Measurements from ENCODE around the gene NFATC2.
"Not testable (repeated sequence)": the region's sequence is repeated elsewhere in the genome, so short reads cannot be mapped to it uniquely, and the experiment has no call there.

Gene NFATC2

DNA sequence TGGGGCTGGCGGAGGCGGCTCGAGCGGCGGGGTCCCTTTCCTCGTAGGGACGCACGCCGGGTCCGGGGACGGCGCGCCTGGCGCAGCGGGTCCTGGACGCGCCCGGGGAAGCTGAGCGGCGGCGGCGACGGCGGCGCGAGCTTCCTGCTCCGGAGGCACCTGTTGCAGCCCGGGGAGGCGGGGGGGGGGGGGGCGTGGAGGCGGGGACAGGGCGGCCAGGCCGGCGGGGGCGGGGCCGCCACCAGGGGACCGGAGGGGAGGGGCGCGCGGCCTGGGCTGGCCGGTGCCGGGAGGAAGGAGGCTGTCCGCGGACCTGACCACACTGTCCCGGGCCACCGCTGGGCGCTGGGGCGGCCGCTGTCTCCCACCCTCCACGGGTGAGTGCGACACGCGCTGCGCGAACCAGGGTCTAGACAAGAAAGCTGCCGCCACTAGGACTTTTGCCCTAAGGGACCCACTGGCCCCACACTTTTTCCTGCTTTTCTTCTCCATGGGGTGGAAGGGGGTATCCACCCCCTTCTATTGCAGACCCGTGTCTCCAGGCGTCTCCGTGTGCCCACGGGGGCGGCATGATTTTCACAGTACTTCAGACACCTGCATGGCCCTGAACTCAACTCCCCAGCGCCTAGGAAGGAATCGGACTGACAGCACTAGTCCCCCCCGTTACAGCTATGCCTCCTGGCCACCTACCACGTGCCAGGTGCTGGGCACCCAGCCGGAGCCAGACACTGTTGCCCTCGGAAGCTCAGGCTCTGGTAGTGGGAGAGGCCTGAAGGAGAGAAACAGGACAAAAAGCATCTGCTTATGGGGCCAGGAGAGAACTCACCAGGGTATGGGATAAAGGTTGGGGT, at the start of gene NFATC2:
TSS of gene NFATC2 (minus strand) at position 149 of the 851 bp plus-strand sequence. CDS start 220 bp downstream, outside the sequence.
- DNase-seq: peak; percentile 24

DNA sequence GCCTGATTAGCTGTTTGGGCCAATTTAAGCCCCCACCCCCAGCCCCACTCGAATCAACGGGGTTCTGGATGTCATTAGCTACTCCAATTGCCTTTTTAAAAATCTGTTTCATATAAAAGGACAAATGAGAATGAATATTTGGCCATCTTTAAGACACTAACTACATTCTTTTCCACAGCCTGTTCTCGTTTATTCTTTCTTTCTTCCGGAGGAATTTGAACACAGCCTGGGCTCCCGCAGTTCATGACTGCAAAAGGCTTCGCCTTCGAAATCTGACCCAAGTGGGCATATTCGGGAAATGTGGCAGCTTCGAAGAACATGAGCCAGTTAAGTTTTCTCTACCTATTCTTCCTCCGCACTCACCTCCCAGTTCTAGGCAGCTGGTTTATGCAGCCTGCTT, 49.4 kb upstream of the NFATC2 start:
- no peak for DNase-seq

DNA sequence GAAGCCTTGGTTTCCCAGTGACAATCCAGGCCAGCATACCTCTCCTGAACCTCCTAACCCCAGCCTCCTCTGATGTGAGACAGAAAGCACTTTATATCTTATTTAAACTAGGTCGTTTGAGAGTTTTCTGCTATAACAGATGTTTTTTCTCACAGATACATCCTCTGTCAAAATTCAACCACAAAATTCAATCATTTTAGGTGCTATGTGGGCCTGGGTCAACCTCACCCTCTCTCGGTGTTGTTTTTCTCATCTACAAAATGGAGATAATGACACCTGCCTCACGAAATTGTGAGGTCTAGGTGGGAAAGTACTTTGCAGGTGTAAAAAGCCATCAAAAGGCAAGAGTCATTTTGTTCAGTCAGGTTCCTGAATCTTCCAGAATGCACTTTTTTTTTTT, 46.2 kb upstream of the NFATC2 start:
- no peak for DNase-seq

DNA sequence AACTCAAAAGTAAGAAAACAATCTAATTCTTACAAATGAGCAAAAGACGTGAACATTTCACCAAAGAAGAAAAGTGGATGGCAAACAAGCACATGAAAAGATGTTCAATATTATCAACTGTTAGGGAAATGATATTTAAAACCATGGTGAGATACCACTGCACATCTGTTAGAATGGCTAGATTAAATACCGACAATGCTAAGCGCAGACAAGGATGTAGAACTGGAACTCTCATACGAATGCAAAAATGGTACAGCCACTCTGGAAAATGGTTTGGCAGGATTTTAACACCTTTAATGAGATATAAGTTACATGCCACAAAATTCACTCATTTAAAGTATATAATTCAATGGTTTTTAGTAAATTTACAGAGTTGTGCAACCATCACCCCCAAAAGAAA, 44.6 kb upstream of the NFATC2 start:
- no peak for DNase-seq

DNA sequence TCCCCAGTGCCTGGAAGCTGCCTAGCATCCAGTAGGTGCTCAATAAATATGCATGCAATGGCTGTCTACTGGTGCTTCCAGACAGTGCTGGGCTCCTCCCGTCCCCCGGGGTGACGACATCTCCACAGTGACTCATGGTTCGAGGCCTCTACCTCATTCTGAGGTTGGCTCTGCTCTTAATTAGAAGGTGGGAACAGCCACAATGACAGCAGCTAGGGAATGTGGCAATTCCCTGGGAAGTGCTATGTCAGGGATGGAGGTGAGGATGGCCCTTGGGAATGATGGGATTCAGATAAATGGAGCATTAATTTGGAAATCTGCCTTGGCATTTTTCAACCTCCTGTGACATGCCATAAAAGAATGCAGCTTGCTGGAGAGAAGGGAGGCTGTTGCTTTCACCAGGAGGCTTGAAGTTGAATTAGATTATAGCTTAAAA, 43.5 kb upstream of the NFATC2 start:
- no peak for DNase-seq

DNA sequence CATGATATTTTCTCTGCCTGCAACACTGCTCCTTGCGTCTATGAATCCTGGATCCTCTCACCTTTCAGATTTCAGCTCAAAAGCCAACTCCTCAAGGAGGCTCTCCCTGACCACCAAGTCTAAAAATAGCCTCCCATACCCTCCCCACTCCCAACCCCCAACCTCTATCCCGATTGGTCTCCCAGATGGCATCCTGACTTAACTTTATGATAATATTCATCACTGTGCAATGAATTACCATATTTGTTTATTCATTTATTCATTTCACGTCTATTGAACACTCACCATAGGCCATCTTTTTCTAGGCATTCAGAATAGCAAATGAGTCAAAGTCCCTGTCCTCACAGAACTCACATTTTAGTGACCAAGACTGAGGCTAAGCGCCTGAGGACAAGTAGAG, 42.6 kb upstream of the NFATC2 start:
- DNase-seq: no peak

DNA sequence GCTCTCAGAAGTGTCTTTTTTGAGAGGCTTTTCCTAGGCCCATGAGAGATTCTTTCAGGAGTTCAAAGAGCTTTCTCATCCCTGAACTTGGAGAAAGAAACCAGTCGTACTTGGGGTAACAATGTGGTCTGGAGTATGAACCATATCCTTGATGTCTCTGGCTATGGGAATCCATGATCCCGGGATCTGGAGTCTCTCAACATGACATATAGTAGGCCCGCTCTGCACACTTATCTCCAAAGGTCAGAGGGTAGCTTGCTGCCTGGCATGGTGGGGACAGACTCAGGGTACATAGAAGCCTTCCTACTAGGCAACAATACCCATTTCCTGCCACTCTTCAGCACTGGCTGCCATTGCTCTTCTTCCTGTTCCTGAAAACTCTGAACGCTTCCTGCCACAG, 42.2 kb upstream of the NFATC2 start:
- no peak for DNase-seq

DNA sequence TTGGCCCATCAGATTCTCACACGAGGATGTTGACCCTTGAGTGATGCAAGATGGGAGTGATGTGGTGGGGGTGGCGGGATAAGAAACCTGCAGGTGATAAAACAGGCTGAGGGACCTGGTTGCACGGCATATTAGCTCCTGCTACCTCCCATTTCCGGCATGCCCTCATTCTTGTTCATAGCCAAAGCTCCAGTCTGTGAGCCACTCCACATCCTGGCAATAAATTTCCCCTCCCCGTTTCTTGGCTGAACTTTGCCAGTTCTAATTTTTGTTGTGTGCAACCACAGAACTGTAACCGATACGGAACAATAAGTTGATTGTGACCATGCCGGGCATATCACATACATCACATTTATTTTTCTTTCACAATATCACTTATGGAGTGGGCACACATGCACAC, 41.6 kb upstream of the NFATC2 start:
- no peak for DNase-seq

DNA sequence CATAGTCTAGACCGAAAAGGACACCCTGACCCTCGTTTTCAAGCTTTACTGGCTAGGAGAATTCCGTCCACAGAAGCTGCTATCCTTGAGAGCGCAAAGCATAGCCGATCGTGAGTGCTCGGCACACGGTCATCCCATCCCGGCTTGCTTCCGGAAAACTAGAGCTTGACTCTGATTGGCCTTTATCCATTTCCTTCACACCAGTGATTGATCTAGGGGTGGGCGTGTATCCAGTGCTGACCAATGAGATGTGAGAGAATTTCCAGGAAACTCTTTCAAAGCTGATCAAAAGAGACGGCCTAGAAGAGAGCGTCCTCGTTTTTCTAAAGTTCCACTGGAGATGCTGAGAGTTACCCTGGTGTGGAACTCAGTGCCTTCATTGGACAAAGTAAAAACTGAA, 41.0 kb upstream of the NFATC2 start:
- DNase-seq: peak; percentile 12

DNA sequence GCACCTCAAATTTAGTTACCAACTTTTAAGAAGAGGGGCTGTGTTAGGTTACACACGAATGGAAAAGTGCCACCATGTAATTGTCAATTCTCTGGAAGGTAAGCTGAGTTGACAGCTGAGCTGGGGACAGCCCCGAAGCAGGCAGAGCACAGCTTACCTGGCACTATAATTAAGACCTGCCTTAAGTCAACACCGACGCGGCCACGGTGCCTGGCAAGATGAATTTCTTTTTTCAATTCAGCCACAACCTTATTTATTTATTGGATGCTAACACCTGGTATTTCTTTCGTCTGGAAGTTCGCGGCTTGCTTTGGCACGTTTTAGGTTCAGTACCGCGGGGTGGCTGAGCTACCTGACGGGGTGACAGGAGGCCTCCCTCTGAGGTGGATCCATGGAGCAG, 40.6 kb upstream of the NFATC2 start:
- DNase-seq: no peak

DNA sequence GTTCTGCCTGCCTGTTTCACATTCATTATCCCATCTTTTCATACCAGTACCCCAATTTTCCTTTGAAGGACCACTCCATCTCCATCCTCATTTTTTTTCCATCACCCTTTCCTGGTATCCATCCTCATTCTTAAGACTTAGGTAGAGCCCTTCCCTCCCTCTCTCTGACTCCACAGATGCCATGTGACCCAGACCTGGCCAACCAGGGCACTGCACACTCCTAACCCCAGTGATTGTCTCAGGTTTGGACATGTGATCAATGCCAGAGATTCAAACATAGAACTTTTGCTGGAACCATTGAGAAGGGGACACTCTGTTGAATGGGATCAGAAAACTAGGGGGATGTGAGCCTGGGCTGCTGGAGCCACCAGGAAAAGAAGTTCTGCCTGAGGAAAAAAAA, 39.1 kb upstream of the NFATC2 start:
- no peak for DNase-seq

DNA sequence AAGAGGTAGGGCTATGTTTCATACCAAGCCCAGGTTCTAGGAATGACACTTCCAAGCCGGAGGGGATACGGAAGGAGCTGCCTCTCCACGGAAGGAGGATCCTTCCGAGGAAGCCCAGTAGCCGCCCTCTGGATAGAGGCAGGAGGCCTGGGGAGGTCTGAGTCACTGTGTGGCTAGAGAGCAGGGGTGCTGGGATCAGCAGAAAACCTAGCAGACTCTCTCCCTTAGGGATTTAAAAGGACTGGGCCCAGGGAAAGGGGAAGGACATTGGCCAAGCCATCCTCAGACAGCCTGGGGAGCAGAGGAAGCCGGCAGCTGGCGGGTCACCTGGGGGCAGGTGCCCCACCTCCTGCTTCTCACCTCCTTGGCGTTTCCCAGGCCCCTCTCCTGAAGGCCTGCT, 36.6 kb upstream of the NFATC2 start:
- no peak for DNase-seq

DNA sequence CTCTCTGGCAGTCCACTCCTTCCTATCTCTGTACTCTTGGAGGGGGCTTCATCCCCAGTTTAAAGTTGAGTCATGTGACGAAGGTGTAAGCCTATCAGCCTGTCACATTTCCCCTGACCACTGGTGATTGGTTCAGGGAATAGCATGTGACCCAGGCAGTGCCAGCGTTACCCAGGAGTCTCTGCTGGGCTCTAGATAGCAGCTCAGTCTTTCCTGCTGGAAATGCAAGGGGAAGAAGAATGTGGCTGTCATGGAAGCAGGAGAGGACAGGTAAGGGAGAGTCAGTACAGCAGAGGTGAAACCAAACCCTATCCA, 35.6 kb upstream of the NFATC2 start:
- DNase-seq: no peak

DNA sequence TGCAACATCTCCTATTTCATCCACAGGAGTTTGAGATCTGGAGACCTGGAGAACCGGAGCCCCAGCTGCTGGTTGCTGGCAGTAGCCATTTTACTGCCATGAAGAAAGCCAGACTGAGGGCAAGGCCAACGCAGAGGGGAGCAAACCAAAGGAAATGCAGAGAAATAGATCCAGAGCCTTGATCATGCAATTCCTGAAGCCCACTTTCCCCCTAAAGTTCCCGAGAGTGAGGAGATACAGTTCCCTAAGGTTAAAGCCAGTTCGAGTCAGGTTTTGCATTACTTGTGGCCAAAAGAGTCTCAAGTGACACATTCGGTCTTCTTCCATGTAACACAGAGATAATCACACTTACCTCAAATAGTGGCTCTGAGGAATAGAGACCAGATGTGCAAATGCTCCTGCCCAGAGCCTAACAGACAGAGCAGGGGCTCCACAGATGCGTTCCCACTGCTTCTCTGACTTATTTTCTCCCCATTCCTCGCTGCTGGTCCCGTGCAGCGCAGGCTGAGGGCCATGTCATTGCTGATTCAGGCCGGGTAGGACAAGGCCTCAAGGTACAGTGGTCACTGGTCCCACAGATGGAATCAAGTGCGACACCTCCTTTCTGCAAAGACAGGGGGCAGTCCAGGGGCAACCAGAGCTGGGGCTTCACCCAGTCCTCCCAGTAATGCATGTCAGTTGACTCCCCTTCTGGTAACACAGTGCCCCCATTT, 35.1 kb upstream of the NFATC2 start:
- DNase-seq: no peak

DNA sequence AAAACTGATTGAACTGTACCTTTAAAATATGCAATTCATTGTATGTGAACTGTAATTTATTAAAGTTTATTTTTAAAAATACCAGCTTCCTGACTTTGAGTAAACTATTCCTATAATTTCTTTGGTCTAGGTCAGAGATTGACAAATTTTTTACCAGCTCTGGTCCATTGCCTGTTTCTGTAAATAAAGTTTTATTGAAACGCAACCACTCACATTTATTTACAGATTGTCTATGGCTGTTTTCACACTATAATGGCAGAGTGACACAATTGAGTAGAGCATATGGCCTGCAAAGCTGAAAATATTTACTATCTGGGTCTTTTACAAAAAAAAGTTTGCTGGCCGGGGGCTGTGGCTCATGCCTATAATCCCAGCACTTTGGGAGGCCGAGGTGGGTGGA, 33.0 kb upstream of the NFATC2 start:
- no peak for DNase-seq

DNA sequence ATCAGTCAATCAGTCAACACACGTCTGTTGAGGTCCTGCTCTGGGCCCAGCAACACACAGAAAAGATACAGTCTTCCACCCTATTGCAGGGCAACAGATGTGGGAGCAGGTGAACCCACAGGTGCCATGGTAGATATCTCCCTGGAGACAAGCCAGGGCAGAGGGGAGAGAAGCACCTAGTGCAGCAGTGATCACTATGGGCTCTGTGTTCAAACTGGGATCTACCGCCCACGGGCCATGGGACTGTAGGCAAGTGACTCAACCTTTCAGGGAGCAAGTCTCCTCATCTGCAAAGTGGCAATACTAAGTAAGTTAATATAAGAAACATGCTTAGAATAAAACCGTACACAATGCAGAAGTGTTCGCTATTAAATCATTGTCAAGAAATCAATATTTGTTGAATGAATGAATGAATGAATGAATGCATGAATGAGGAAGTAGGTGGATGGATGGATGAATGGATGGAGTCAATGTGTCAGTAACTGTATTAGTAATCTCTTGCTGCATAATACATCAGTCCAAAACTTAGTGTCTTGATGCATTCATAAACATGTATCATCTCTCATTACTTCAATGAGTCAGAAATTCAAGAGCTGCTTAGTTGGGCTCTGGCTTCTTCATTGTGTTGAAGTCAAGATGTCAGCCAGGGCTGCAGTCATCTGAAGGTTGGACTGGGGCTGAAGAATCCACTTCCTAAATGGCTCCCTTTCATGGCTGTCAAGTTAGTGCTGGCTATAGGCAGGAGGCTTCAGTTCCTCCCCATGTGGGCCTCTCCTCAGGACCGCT, 31.9 kb upstream of the NFATC2 start:
- DNase-seq: no peak

DNA sequence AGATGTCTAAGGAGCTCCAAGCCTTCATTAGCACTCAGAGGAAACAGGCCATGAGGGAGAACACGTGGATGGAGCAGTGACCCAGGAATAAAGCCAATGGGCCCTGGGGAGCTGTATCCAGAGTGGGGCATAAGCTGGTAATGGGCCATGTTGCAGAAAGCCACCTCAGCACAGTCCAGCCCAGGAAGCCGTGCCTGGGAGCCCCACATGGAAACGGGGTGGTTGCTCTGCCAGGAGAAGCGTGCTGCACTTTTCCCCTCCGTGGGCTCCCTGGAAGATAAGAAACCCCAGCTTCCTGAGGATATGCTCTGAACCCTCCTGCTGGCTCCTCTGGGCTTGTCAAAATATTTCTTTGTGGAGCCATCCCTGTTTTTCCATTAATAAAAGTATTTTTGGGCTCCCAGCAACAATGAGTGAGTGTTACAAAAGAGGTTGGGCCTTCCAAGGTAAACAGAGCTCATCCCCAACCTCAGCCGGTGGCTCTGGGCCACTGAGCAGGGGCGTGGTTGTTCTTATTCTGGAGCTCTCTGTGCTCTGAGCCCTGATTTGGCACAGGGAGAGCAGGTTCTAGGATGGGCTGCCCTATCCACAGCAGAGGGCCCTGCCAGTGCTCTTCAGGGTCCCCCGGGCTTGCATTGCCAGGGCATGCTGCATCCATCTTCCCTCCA, 31.2 kb upstream of the NFATC2 start:
- DNase-seq: no peak

DNA sequence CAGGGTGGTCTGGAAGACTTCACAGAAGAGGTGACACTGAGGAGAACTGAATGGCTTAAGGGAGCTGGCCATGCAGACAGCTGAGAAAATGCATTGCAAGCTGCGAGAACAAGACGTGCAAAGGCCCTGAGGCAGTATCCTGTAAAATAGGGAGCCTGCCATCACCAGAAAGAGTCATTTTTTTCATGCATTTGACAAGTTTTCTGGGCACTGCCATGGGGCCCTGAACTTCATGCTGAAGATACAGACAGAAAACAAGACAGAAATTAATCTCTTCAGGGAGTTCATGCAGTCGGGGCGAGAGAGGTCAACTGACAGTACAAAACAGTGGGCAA, 28.9 kb upstream of the NFATC2 start:
- no peak for DNase-seq

DNA sequence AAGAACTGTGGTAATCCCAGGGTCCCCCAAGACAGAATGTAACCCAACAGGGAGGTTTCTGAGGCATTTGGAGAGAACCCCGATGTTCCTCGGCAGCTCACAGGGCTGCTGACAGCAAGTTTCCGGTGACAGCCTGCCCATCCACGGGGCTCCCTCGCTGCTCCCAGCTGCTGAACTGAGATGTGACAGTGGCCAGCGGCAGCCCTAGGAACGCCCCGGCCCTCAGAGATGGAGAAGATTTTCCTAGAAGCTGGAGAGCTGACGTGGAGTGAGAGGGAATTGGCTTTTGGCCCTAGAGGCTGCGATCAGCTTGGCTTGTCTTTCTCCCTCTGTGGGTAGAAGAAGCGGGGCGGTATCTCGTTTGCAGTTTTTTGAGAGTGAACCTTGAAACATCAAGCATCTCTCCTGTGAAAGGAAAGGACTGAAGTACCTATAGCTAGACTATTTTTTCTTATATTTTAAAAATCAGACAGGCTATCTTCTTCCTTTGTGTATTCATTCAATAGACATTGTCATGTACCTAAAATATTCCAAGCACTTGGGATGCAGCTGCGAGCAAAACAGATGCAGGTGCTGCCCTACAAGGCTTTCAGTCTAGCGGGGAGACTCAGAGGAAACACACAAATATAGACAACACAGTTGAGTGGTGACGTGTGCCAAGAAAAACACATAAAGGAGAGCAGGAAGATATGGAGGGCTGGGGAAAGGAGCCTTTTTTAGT, 28.4 kb upstream of the NFATC2 start:
- DNase-seq: no peak

DNA sequence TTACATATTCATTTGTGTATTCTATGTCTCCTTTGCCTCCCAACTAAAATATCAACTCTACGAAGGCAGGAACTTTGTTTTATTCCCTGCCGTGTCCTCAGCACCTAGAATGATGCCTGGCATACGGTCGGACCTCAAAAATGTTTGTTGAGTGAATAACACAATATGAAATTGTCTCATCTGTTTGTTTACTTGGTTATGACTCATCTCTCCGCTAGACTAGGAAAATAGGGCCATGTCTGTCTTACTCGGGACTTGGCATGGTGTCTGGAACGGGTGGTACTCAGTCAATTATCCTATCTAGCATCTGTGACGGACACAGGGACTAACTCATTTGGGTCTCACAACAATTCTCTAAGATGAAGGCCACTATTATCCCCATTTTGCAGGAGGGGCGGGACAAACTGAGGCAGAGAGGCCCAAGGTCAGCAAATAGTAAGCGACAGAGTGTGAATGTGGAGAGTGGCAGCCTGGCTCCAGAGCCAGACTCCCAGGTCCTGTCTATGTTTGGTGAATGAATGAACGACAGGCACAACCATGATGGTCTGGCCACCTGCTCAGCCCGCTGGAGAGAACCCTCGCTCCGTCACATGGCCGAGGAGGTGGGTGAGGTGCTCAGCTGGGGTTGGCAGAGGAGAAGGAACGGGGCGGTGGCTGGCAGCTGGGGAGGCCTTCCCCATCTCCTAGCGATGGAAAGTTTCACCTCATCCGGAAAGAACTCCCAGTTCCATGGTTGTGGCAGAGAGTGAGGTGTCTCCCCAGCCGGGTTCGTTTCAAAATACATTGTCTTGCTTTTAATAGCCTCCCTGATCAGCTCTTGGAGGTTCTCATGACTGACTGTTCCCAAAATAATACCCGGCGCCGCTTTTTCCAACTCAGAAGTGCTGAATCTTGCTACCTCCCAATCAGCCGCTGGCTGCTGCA, 27.6 kb upstream of the NFATC2 start:
- DNase-seq: no peak

DNA sequence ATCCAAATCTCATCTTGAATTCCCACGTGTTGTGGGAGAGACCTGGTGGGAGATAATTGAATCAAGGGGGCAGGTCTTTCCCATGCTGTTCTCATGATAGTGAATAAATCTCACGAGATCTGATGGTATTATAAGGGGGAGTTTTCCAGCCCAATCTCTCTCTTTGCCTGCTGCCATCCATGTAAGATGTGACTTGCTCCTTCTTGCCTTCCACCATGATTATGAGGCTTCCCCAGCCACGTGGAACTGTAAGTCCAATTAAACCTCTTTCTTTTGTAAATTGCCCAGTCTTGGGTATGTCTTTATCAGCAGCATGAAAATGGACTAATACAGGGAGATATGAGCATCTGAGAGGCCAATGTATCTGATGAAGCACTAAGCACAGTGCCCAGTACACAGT, 26.0 kb upstream of the NFATC2 start:
- DNase-seq: not testable (repeated sequence)

DNA sequence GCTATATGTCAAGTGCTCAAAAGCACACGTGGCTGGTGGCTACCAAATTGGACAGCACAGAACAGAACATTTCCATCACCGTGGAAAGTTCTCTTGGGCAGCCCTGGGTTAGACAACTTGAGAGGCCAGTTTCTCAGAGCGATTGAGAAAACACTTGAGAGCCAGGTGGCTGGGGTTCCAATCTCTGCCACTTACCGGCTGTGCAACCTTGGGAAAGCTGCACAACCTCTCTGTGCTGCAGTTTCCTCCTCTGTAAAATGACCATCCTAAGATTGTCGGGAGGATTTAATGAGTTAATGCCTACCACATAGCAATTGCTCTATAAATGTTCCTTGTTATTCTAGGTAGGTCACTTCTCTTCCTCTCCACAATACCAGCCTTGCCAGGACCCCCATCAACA, 25.1 kb upstream of the NFATC2 start:
- no peak for DNase-seq

Measured in NCI-H510A treated with DMSO at 0.1 percent for 48 hours (cell line).